Esophagus (tissue), 2 donors: ENCODE data around the gene MAST1. TPM values are rescaled to one million over a fixed set of nuclear protein-coding genes. Genes with fewer than 3 reads are reported as not detected.

ENCODE experiments used
- H3K27ac ChIP-seq, 2 donors: one replicate each; pipeline ENCODE4 v1.5.1; 2013; ENCODE audit warnings: low read depth in 2 of 2, mild to moderate bottlenecking in 2 of 2, inconsistent platforms in 1 of 2, low read length in 1 of 2, moderate library complexity in 1 of 2
- H3K27me3 ChIP-seq, 2 donors: one replicate each; pipeline ENCODE4 v1.6.1; 2013; ENCODE audit warnings: low read length in 2 of 2, control low read depth in 1 of 2, mild to moderate bottlenecking in 1 of 2; ENCODE audit not compliant: insufficient read depth in 2 of 2, control insufficient read depth in 1 of 2
- H3K36me3 ChIP-seq, 2 donors: one replicate each; pipeline ENCODE4 v1.6.1; 2013; ENCODE audit warnings: low read length in 1 of 2; ENCODE audit not compliant: control insufficient read depth in 2 of 2, insufficient read depth in 2 of 2
- H3K4me1 ChIP-seq, 2 donors: one replicate each; pipeline ENCODE4 v1.6.1; 2013; ENCODE audit warnings: low read length in 1 of 2; ENCODE audit not compliant: control insufficient read depth in 2 of 2, insufficient read depth in 2 of 2
- H3K4me3 ChIP-seq, 2 donors: one replicate each; pipeline ENCODE4 v1.5.1; 2013; ENCODE audit warnings: low read length in 2 of 2, mild to moderate bottlenecking in 2 of 2, low read depth in 1 of 2, moderate library complexity in 1 of 2
- H3K9me3 ChIP-seq, 2 donors: one replicate each; pipeline ENCODE4 v1.6.1; 2013; ENCODE audit warnings: mild to moderate bottlenecking in 2 of 2, low read depth in 1 of 2, low read length in 1 of 2, moderate library complexity in 1 of 2; ENCODE audit not compliant: control insufficient read depth in 2 of 2, insufficient read depth in 1 of 2
- WGBS, 2 donors: extraction: QIAGEN DNeasy Blood & Tissue Kit; methylation state at CpG; one replicate each; pipeline ENCODE4 v1.1.7; 2013; 5-methylcytosine and 5-hydroxymethylcytosine counted together
- polyA plus RNA-seq, 2 donors: library from polyadenylated mRNA; stranded (reverse); fragments of 200-250 nt; gene quantifications; one replicate each; pipeline ENCODE4 v1.2.3, GENCODE V29; 2013
- donor health status: healthy with polysubstance abuse.
- donor health status: Bipolar disorder and iron deficiency.

Gene MAST1
- polyA plus RNA-seq = under 1 TPM; 0.18 to 0.22 TPM

- 1% methylated on average over 37 to 69 of the region's 69 CpGs for WGBS, 2 donors
- peak within 1 kb of the TSS; percentile 18 to 40 for H3K4me3 ChIP-seq
- peaks cover 3 to 8% of the 10 kb centered on the region in 2 donors for H3K9me3 ChIP-seq
- peaks cover 6 to 19% of the 10 kb centered on the region in 2 donors for H3K4me1 ChIP-seq
- H3K36me3 ChIP-seq = no peaks in the 10 kb centered on the region
- H3K27ac ChIP-seq = no peak within 1 kb of the TSS
- peaks cover 0 to 30% of the 10 kb centered on the region in 2 donors for H3K27me3 ChIP-seq
Observed at GRCh38 chr19:12838182-12838885, at the start of gene MAST1. Gene MAST1, plus strand, starts transcription at chr19:12838515. Its CDS starts 58 bp downstream, at chr19:12838573.

- peak overlapping the region; percentile 40 to 96 for H3K4me3 ChIP-seq
- peaks cover 0 to 25% of the 10 kb centered on the region in 2 donors for H3K4me1 ChIP-seq
- no peaks in the 10 kb centered on the region for H3K9me3 ChIP-seq
- peak overlapping the region; percentile 100 for H3K27ac ChIP-seq
- 1 to 4% methylated on average over 11 to 12 of the region's 12 CpGs for WGBS, 2 donors
- H3K36me3 ChIP-seq = peaks cover 0 to 4% of the 10 kb centered on the region in 2 donors
- H3K27me3 ChIP-seq = no peaks in the 10 kb centered on the region
Observed at GRCh38 chr19:12788682-12789097, 49.6 kb upstream of the MAST1 start.

- WGBS, 2 donors = 1 to 2% methylated on average over 31 to 46 of the region's 46 CpGs
Observed at GRCh38 chr19:12789098-12789903, 49.0 kb upstream of the MAST1 start.

GRCh38 chr19:12789904-12790619, 48.3 kb upstream of the MAST1 start:
- H3K4me3 ChIP-seq = peak overlapping the region; percentile 96 to 99
- peaks cover 0 to 14% of the 10 kb centered on the region in 2 donors for H3K4me1 ChIP-seq
- peak overlapping the region; percentile 100 for H3K27ac ChIP-seq
- 0% methylated on average over 52 to 56 of the region's 56 CpGs for WGBS, 2 donors
- H3K9me3 ChIP-seq = no peaks in the 10 kb centered on the region
- peaks cover 0 to 4% of the 10 kb centered on the region in 2 donors for H3K36me3 ChIP-seq
- H3K27me3 ChIP-seq = no peaks in the 10 kb centered on the region

More at GRCh38 chr19:12789098-12789903, 49.0 kb upstream of the MAST1 start:
- H3K27ac ChIP-seq = peak overlapping the region; percentile 100
- H3K9me3 ChIP-seq = no peaks in the 10 kb centered on the region
- no peaks in the 10 kb centered on the region for H3K27me3 ChIP-seq
- peaks cover 0 to 4% of the 10 kb centered on the region in 2 donors for H3K36me3 ChIP-seq
- peaks cover 0 to 22% of the 10 kb centered on the region in 2 donors for H3K4me1 ChIP-seq
- H3K4me3 ChIP-seq = peak overlapping the region; percentile 96 to 99

- Histone ChIP-seq H3K36me3 (peaks cover 0 to 4% of the 10 kb centered on the region in 2 donors), H3K4me1 (peaks cover 0 to 7% of the 10 kb centered on the region in 2 donors), H3K4me3 (peak overlapping the region; percentile 96 to 99), H3K27ac (peak overlapping the region; percentile 100), H3K27me3 (no peaks in the 10 kb centered on the region), H3K9me3 (no peaks in the 10 kb centered on the region)
- WGBS, 2 donors = 1 to 2% methylated on average over 22 of the region's 22 CpGs
Observed at GRCh38 chr19:12790628-12791344, 47.5 kb upstream of the MAST1 start.

GRCh38 chr19:12791345-12792050, 46.8 kb upstream of the MAST1 start, which contains the start of gene JUNB:
Gene JUNB, plus strand, starts transcription at chr19:12791486. Its CDS starts 286 bp downstream, at chr19:12791772.
- 0 to 1% methylated on average over 60 to 73 of the region's 73 CpGs for WGBS, 2 donors
- H3K27me3 ChIP-seq = no peaks in the 10 kb centered on the region
- H3K36me3 ChIP-seq = peaks cover 0 to 4% of the 10 kb centered on the region in 2 donors
- peak within 1 kb of the TSS; percentile 100 for H3K27ac ChIP-seq
- no peaks in the 10 kb centered on the region for H3K9me3 ChIP-seq
- H3K4me1 ChIP-seq = peaks cover 0 to 3% of the 10 kb centered on the region in 2 donors
- H3K4me3 ChIP-seq = peak within 1 kb of the TSS; percentile 96 to 99

- Histone ChIP-seq H3K27ac (peak overlapping the region; percentile 99 to 100), H3K4me1 (peaks cover 0 to 3% of the 10 kb centered on the region in 2 donors), H3K4me3 (peak overlapping the region; percentile 96 to 99), H3K9me3 (no peaks in the 10 kb centered on the region), H3K27me3 (no peaks in the 10 kb centered on the region), H3K36me3 (peaks cover 0 to 4% of the 10 kb centered on the region in 2 donors)
- WGBS, 2 donors = 0% methylated on average over 76 to 84 of the region's 84 CpGs
Observed at GRCh38 chr19:12792051-12792852, 46.1 kb upstream of the MAST1 start.

GRCh38 chr19:12792853-12793289, 45.4 kb upstream of the MAST1 start:
- H3K4me3 ChIP-seq = peak overlapping the region; percentile 96 to 99
- peak overlapping the region; percentile 99 to 100 for H3K27ac ChIP-seq
- no peaks in the 10 kb centered on the region for H3K27me3 ChIP-seq
- no peaks in the 10 kb centered on the region for H3K9me3 ChIP-seq
- H3K4me1 ChIP-seq = peaks cover 0 to 3% of the 10 kb centered on the region in 2 donors
- H3K36me3 ChIP-seq = peaks cover 0 to 4% of the 10 kb centered on the region in 2 donors
- WGBS, 2 donors = 0% methylated on average over 22 of the region's 22 CpGs
